NCI-H748 treated with DMSO at 0.1 percent for 48 hours (cell line): ENCODE data around the gene ING1.
"Not testable (repeated sequence)": the region's sequence is repeated elsewhere in the genome, so short reads cannot be mapped to it uniquely, and the experiment has no call there.

Experiments used
- DNase-seq: peaks from one replicate; lab custom pipeline; 2025; lab: John Stamatoyannopoulos, UW

Gene ING1

DNA sequence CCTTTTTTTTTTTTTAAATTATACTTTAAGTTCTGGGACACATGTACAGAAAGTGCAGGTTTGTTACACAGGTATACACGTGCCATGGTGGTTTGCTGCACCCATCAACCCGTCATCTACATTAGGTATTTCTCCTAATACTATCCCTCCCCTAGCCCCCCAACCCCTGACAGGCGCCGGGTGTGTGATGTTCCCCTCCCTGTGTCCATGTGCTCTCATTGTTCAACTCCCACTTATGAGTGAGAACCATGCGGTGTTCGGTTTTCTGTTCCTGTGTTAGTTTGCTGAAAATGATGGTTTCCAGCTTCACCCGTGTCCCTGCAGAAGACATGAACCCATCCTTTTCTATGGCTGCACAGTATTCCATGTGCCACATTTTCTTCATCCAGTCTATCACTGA is 17.7 kb upstream of the ING1 start:
- not testable (repeated sequence) for DNase-seq

DNA sequence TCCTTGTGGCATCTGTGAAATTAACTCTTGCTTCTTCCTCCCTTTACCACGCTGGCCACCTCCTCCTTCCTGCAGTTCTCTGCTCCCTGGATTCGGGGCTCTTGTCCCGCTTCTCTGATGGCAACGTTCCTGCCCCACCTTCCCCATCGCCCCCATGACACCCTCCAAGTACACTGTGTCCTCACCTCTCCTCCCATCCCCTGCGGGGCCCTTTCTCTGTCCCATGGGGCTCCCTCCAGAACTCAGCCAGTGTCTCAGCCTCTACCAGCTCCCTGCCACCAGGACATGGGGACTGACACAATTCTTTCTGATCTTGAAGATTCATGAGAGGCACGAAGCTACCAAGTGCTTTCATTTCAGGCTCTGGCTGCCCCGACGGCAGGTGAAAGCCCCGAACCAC is 16.7 kb upstream of the ING1 start:
- no peak for DNase-seq

- DNase-seq: no peak
Observed at GRCh38 chr13:110697842-110698241, 15.7 kb upstream of the ING1 start.

DNA sequence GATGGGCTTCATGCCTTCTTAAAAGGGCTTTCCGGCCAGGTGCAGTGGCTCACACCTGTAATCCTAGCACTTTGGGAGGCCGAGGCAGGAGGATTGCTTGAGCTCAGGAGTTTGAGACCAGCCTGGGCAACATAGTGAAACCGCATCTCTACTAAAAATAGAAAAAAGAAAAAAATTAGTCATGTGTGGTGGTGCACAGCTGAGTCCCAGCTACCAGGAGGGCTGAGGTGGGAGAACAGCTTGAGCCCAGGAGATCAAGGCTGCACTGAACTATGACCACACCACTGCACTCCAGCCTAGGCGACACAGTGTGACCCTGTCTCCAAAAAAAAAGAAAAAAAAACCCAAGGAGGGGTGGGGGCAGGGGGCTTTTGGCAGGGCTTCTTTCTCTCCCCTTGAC is 14.8 kb upstream of the ING1 start:
- no peak for DNase-seq

DNA sequence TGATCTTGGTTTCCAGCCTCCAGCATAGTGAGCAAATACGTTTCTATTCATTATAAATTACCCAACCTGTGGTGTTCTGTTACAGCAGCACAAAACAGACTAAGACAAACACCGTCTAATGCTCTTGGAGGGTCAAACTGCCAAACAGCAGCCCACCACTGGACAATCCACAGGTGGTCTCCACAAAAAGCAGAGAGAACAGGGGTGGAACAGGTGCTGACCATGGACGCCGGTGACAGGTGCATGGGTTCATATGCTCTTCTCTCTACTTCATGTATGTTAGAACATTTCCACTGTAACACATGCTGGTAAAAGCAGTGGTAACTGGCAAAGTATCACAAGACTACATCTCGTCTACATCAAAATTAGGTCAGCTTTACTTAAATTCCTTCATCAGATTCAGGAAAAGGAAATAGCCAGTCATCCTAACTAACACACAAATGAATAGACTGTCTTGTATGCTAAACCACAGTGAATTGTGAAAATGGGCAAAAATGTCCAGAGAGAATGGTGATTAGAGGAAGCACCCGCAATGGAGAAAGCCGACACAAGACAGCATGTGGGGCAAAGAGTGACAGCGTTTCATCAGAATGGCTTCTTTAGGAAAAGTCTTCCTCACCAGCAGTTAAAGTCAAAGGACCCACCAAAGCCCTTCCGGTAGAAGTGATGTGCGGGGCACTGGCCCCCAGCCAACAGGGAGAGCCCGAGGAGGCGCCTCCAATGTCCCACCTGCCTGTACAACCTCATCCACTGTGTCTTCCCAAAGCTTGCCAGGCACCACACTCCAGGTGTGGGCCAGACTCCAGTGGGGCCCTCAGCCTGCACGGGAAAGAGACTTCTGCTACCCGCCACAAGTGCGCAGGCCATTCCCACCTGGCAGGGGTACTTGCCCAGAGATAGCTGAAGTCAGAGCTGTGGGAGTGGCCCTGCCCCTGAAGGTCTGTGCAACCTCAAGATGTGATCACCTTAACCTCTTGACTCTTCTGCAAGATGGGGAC is 14.1 kb upstream of the ING1 start:
- no peak for DNase-seq

- DNase-seq: no peak
Observed at GRCh38 chr13:110700186-110700585, 13.3 kb upstream of the ING1 start.

DNA sequence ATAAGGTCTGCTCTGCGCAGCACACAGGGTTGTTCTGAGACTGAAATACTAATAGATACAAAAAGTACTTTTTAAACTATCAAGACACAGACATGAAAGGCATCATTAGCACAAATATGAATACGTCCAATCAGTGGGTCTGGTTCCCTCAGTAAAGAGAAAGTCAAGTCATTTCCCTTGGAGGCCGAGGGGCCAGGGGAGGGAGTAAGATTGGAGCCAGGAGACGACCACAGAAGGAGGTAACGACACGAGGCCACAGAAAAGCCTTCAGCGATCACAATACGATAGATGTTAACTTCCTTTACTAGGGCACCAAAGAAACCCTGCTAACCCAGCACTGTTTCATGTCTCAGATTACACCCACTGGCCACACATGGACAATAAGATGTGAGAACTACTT is 12.9 kb upstream of the ING1 start:
- no peak for DNase-seq

GRCh38 chr13:110701061-110701460 is 12.4 kb upstream of the ING1 start:
- not testable (repeated sequence) for DNase-seq

DNA sequence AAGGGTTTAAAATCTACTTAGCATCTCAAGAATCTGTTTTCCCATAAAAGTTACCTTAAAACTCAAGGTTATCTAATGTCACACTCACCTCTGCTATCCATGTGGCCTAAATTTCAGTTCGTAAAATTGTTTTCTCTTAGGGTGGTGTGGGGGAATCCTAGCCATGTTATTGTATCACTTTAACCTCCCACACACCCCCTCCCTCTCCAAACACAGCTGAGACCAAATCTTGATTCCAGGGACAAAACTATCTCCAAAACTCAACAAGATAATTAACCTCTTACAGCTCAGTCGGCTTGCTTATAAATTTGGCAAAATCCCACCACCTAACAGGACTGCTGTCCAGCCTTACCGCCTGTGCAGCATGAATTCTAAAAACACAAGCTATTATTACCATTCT is 11.4 kb upstream of the ING1 start:
- DNase-seq: no peak

DNA sequence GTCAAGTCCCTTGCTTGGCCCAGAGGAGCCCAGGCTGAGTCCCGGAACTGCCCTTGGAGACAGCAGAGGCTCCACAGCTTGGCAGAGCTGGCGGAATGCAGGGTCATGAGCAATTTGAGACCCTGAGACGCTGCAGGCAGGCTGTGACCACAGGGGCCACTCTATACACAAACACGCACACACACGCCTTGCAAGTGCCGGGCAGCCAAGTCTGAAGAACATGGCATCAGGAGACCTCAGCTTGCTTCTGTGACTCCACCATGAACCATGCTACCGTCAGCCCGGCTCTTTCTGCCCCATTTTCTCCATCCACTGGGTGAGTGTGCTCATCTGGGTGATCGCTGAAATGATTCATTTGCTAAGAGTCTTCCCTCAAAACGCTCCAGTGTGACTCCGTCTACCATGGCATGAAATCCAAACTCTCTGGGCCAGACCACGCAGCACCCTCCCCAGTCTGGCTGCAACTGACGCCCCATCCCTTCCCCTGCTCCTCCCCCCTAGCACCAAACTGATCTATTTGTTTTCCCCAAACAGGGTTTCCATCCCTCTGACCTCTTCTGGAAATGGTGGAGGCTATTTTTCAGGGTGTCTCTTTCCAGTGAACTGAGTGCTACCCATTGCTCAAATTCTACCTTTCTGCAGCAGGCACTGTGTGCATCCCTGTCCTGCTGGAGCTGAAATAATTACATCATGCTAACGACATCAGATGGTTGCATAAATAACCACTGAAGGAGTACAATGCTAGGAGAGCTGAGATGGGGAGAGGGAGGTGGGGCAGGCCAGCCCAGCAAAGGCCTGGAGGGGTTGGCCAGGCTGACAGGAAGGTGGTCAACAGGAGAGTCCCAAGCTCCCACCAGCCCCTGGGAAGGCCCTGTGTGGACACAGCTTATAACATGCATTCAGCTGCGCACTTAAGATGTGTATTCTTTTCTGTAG is 10.6 kb upstream of the ING1 start:
- DNase-seq: no peak

DNA sequence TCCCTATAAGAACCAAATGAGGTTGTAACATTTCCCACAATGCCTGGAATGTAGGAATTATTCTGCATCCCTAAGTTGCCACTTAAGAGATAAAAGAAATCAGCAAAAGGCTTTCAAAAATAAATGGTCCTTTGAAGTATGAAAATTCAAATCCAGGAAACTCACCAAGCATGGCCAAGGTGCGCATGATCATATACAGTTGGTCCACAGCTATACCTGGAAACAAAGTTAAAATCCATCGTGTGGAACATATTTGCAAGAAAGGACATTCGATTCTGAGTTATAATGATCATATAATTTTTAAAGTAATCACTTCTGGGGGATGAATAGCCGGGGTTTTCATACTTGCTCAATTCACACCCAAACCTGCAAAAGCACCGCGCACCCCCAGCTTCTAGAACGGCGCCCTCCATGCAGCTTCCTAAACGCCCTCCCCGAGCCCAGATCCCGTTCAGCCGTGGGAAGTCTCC is 8.1 kb upstream of the ING1 start:
- DNase-seq: no peak

DNA sequence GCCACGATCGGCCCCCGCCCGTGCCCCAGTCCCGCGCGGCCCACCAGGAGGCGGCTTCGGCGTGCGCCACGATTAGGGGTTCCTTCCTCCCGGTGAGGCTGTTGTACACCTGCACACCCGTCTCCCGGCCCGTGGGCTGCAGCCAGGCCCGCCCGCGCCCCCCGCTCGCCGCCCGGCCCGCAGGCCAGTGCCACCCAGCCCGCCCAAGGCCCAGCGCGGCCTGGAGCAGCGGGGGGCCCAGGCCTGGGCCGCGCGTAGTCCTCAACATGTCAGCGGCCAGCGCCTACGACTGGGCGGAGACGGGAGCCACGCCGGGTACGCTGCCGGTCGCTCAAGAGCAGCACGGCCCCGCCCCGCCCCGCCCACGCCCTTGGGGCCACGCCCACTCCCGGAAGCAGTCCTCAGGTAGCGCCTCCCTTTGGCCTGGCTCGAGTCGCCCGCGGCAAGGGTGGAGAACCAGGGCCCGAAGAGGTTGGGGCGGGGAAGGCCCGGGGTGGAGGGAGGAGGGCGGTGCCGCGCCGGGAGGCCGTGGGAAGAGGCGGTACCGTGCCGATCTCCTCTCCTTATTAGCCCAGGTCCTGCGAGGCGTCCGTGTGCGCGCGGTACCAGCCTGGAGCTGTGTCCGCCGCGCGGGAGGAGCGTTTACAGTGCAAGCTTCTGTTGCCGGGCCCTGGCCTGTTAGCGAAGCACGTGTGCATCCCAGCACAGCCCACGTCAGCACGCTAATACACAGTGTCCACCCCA is 7.5 kb upstream of the ING1 start, which contains the start of gene CARS2:
TSS of gene CARS2 (minus strand) at position 291 of the 744 bp plus-strand sequence. CDS start at position 268, 23 bp downstream.
- DNase-seq: peak; percentile 88

GRCh38 chr13:110706570-110707372 is 6.7 kb upstream of the ING1 start:
- DNase-seq: no peak

DNA sequence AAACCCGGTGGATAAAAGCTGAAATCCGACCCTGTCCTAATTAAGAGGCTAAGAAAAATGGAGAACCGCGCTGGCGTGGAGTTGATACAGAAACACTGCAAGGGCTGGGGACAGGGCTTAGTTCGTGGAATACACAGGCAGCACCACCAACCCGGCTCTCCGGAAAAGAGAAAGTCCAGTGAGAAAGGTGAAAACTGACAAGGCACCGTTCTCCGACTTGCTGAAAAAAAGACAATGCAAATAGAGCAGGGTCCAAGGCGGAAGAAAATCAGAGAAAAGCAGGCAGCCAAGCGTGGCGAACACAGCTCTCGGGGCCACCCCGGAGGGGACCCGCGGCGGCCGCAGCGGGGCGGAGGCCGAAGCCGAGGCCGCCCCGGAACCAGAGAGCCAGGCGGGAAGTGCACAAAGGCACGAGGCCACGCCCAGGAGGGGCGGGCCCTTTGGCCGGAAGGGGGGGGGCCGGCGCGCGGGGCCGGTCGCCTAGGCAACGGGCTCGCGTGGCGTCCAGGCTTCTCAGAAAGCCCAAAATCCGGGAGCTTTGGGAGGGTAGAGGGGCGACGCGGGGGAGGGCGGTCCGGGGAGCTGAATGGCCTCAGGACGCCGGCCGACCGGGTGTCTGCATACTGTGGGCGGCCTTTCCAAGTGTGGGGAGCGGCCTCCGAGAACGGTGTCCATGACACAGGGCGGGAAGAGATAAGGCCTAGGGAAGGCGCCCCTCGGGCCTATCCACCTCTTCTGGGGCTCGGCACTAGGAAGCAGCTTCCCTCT is 1.2 kb upstream of the ING1 start:
- DNase-seq: peak; percentile 89

- peak; percentile 97 for DNase-seq
Observed at GRCh38 chr13:110712849-110713641, 455 bp upstream of the ING1 start.

DNA sequence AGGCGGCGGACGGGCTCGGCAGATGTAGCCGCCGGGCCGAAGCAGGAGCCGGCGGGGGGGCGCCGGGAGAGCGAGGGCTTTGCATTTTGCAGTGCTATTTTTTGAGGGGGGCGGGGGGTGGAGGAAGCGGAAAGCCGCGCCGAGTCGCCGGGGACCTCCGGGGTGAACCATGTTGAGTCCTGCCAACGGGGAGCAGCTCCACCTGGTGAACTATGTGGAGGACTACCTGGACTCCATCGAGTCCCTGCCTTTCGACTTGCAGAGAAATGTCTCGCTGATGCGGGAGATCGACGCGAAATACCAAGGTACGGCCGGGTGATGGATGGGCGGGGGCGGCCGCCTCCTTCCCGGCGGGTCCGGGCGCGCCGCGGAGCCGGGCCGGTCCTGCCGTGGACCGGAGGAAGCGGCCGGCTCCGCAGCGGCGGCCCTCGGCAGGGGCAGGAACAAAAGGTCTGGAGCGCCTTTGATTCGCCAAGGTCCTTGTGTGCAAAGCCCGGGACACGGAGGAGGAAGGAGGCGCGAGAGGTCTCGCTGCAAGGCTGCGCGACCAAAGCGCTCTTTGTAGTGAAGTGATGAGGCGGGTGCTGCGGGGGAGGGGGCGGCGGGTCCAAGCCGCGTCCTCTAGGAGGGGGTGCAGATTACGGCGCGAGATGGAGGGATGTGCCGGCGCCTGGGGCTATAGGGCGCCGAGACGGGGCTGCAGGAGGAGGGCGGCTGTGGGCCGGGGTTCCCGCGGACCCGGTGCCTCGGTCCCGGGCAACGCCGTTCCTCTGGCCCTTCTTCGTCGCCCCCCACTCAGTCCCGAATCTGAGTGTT is 689 bp downstream of the ING1 start:
- DNase-seq: no peak

- peak; percentile 29 for DNase-seq
Observed at GRCh38 chr13:110714797-110715394, 1.4 kb downstream of the ING1 start.
